Measurements from ENCODE around the gene EXOC6. TPM values are rescaled to one million over a fixed set of nuclear protein-coding genes. Genes with fewer than 3 reads are reported as not detected.

Gene EXOC6
- total RNA-seq, 4 donors from 2014 or later, result 9.8 to 25.9 (median 10.9) TPM

DNA sequence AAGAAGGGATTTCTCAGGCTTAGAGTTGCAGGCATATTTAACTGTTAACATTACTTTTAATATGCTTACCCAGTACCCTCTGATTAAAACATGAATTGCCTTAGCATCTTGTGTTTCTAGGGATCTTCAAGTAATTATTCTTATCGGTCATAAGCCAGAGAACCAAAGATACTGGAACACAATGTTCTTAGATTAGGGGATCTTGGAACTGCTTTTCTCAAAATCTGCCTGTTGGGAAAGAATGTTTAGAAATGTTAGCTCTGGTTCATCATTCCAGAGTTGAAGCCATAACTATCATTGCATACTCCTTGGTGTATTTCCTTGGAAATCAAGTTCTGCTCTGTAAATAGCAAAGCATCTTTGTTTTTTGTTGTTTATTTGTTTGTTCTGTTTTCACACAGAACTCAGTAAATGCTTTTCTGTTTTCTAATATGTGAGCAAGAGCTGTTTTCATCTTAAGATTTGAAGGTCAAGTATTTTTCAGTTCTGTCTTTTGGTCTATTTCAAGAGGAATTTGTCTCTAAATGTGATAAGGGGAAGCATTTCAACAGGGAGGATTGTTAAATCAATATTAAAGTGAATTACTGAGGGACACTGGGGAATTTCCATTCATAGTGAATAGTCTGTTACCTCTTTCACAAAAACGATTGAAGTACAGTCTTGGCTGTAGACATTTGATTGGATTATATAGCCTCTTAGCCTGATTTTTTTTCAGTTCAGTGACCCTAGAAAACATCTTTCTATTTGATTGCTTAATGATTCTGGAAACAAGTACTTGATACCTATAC, 109.1 kb downstream of the EXOC6 start:
- ATAC-seq (ENCODE audit: low FRiP score) (peak; percentile 82), DNase-seq (ENCODE audit: low spot score) (no peak)
- TF ChIP-seq, protein P1, sequence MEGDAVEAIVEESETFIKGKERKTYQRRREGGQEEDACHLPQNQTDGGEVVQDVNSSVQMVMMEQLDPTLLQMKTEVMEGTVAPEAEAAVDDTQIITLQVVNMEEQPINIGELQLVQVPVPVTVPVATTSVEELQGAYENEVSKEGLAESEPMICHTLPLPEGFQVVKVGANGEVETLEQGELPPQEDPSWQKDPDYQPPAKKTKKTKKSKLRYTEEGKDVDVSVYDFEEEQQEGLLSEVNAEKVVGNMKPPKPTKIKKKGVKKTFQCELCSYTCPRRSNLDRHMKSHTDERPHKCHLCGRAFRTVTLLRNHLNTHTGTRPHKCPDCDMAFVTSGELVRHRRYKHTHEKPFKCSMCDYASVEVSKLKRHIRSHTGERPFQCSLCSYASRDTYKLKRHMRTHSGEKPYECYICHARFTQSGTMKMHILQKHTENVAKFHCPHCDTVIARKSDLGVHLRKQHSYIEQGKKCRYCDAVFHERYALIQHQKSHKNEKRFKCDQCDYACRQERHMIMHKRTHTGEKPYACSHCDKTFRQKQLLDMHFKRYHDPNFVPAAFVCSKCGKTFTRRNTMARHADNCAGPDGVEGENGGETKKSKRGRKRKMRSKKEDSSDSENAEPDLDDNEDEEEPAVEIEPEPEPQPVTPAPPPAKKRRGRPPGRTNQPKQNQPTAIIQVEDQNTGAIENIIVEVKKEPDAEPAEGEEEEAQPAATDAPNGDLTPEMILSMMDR (IDR thresholded peaks at IDR 0.05), result no peak

DNA sequence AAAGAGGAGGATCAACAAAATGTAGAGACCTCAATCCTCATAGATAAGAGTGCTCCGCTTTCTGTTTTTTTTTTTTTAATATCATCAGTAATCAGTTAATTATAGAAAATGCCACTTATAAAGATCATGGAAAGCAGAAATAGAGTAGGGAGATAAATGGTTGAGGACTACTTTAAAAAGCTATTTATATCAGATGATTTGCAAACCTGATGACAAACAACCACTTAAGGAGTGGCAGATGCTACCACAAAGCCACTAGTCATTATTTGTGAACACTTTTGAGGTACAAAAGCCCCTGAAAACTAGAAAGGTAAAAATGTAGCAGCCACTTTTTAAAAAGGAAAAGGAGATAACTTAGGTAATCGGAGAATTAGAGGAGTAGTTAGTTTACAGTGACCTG, 113.3 kb downstream of the EXOC6 start:
- DNase-seq (ENCODE audit: low spot score), result no peak
- TF ChIP-seq, protein P1 (IDR thresholded peaks at IDR 0.05), result no peak
- ATAC-seq (ENCODE audit: low FRiP score), result no peak

DNA sequence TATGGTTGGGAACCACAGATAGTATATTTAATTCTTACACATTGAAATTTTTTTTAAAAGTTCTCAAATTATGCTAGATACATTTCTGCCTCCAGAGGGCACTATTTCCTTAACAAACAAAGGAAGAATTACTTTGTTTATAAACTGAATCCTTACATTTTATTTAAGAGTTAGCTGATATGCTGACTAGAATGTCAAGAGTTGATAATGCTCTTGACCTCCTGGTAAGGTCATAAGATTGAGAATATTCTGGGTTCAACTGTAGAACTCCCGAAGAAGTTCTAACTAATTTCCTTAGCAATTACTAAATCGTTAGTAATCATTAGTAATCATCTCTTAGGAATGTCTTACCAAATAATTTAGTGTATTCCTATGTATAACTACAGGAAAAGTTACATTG, 117.0 kb downstream of the EXOC6 start:
- DNase-seq (ENCODE audit: low spot score) (no peak), ATAC-seq (ENCODE audit: low FRiP score) (peak; percentile 62)
- TF ChIP-seq, protein P1 (IDR thresholded peaks at IDR 0.05), result peak in 1 of 3 donors; percentile 22

DNA sequence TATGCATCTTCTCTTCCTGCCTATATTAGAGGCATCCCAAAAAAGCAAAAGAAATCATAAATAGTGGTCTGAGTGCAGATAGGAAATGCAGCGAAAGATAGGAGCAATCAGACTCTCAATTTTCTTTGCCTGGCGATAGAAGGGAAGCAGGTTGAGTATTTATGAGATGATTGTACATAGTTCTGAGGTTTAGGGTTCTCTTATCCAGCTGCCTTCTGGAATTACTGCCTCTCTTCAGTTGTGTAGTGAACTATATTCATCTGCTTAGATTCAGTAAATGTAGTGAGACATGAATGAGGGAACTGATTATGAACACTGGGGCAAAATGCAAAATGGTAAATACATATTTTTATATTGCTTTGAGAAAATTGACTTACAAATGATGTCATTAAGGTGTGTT, 119.3 kb downstream of the EXOC6 start:
- TF ChIP-seq, protein P1 (IDR thresholded peaks at IDR 0.05), result no peak
- ATAC-seq (ENCODE audit: low FRiP score) (no peak), DNase-seq (ENCODE audit: low spot score) (no peak)

DNA sequence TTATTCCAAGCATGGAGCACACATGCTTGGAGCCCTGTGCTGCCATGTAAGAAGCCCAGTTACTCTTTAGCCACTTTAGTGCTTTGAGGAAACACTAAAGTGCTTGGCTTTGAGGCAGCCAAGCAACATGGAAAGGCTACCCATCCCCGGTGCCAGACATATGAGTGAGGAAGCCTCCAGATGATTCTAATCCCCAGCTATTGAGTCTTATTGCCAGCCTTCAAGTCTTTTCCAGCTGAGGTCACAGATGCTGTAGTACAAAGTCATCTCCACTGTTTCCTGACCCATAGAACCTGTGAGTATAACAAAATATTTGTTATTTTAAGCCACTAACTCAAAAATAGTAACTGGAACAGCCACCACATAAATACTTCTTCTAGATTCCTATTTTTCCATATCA, 120.8 kb downstream of the EXOC6 start:
- ATAC-seq (ENCODE audit: low FRiP score) (no peak), DNase-seq (ENCODE audit: low spot score) (no peak)
- TF ChIP-seq, protein P1 (IDR thresholded peaks at IDR 0.05), result no peak

DNA sequence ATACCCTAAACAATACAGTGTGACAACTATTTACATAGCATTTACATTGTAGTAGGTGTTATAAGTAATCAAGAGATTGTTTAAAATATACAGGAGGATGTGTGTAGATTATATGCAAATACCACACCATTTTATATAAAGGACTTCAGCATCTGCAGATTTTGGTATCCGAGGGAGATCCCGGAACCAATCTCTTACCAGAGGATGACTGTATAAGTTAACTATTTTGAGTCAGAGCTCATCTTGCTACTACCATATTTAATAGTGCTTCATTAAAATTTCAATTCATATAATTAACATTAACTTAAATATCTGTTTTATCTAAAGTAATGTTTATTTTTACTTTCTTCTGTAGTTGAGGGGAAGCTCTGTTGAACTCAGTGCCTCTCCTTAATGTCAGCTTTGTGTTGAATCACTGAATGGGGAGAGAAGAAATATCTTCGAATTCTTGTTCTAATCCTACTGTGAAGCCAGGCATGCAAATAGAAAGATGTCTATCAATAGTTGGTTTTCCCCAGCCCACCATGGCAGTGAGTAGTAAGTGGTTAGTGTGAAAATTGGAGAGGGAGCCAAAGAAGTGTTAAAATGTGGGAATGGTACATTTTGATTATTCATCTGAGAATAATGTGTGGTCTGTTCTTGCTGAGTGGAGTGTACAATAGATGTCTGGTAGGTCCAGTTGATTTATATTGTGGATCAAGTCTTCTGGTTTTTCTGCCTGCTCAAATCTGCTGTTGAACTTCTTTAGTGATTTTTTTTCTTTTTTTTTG, 122.2 kb downstream of the EXOC6 start:
- no peak for DNase-seq (ENCODE audit: low spot score)
- TF ChIP-seq, protein P1 (IDR thresholded peaks at IDR 0.05), result no peak
- ATAC-seq (ENCODE audit: low FRiP score), result no peak

All from omental fat pad (tissue), 4 donors.